Stimulated activated CD8-positive, alpha-beta memory T cell treated with anti-CD3 and anti-CD28 coated beads, Interleukin-7, amount 100 ng/mL, for 1 hour (primary cell): ENCODE results near the gene TEKT5.
"Not testable (repeated sequence)": the region's sequence is repeated elsewhere in the genome, so short reads cannot be mapped to it uniquely, and the experiment has no call there.

ENCODE experiments used
- DNase-seq, 2 donors: peaks; one replicate each; pipeline ENCODE4 v3.0.0-alpha.2; 2020; ENCODE audit warnings: low read depth in 2 of 2

TEKT5 gene

DNA sequence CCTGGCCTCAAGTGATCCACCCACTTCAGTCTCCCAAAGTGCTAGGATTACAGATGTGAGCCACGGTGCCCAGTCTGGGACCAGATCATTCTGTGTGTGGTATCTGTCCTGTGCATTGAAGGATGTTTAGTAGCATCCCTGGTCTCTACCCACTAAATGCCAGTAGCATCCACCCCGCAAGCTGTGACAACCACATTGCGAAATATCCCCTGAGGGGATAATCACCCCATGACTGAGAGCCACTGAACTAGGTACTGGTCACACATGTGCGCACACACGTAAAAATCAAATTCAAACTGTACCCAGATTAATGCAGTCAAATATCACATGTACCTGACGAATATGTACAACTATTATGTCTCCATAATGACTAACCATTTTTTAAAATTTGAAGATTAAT lies 35.8 kb downstream of the TEKT5 start:
- DNase-seq = no peak

GRCh38 chr16:10657925-10658324 lies 36.8 kb downstream of the TEKT5 start:
- DNase-seq = no peak

GRCh38 chr16:10656618-10657017 lies 38.1 kb downstream of the TEKT5 start:
- no peak for DNase-seq

DNA sequence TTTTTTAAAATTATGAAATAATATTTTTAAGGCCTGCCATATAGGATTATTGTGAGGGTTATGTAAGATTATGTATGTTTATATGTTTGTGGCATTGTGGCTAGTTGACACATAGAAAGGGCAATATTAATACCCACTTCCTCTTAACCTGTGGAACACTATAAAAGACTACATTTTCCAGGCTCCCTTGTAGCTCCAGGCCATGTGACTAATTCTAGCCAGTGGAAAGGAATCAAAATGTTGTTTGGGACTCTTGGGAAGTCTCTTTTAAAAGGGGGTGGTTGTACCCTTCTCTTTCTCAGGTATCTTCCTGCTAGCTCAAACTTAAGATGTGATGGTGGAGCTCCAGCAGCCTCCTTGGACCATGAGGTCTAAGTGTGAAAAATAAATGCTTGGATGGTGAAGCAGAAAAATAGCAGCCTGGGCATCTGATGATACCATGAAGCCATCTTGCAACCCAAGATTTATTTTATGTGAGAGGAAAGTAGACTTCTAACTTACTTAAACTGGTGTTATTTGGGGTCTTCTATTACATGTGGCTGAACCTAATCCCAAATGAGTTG lies 39.2 kb downstream of the TEKT5 start:
- no peak for DNase-seq

DNA sequence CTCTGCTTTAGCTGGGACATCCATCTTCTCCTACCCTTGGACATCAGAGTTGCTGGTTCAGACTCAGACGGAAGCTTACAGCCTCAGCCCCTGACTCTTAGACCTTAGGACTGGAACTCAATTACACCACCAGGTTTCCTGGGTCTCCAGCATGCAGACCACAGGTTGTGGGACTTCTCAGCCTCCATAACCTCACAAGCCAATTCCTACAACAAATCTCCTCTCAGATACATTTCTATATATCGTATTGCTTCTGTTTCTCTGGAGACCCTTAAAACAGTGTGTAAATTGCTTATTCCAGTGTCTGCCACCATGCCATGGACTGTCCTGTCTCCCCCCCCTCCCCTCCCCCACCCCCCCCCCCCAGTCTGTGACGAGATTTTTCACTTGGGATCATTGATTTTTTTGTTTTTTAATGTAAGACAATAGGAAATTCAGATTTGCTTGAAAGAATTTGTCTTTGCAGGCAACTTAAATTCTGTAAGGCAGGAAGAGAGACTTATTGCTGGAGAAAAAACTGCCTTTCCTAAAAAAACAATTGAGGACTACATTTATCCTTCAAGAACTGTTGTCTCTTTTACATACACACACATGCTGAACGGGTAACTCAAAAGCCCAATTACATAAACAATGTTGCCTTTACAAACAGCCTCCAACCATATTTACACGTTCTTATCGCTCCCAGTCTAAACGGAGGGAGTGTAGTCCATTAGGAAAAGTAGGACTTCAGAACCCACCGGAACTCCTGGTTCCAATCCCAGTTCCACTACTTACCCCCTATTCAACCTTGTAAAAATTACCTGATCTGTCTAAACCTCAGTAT lies 39.9 kb downstream of the TEKT5 start:
- no peak for DNase-seq

GRCh38 chr16:10652730-10653590 lies 41.8 kb downstream of the TEKT5 start:
- no peak for DNase-seq

- DNase-seq = not testable (repeated sequence)
Measured at GRCh38 chr16:10649098-10649497, 45.6 kb downstream of the TEKT5 start.

GRCh38 chr16:10647721-10648296 lies 46.9 kb downstream of the TEKT5 start:
- no peak for DNase-seq

DNA sequence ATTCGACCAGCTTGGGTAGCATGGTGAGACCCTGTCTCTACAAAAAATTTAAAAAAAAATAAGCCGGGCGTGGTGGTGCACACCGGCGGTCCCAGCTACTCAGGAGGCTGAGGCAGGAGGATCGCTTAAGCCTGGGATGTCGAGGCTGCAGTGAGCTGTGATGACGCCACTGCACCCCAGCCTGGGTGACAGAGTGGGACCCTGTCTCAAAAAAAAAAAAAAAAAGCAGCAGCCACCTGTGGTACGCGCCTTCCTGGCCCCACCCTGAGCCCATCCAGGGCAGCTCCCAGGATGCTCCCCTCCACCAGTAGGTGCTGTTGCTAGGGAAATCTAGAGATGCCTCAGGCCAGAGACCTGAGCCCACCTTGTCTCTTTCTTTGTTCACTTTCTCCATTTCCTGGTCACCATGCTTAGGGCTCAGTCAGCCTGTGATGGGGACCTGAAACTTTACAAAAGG lies 47.4 kb downstream of the TEKT5 start:
- no peak for DNase-seq

GRCh38 chr16:10646581-10647263 lies 48.0 kb downstream of the TEKT5 start:
- DNase-seq = no peak

DNA sequence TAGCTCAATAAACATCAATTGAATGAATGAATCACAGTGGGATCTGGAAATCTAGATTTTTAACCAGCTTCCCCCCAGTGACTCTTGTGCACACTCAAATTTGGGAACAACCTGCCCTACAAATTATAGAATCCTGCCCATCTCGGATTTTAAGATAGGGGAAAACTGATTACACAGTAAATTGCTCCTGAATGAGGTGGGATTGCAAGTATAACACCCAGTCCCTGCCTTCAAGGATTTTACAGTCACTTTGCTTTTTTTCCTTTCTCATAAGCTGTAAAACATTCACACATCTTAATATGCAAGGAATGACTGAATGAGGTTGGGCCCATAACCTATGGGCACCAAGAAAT lies 48.5 kb downstream of the TEKT5 start:
- no peak for DNase-seq

DNA sequence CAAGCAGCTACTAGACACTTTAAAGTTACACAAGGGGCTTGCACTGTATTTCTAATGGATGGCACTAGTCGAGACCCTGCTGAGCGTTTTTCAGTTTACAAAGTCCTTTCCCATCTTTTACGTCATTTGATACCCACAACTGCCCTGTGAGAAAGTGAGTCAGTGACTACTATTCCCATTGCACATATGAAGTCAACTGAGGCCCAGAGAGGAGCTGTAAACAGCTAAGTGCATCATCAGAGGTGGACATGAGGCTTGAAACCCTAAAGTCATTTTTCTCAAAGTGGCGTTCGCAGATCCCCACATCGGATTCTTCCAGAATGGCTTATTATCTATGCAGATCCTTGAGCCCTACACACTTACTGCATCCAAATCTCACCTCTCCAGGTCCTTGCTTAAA lies 50.6 kb downstream of the TEKT5 start:
- DNase-seq = no peak

- DNase-seq = no peak
Measured at GRCh38 chr16:10642964-10643363, 51.8 kb downstream of the TEKT5 start.

DNA sequence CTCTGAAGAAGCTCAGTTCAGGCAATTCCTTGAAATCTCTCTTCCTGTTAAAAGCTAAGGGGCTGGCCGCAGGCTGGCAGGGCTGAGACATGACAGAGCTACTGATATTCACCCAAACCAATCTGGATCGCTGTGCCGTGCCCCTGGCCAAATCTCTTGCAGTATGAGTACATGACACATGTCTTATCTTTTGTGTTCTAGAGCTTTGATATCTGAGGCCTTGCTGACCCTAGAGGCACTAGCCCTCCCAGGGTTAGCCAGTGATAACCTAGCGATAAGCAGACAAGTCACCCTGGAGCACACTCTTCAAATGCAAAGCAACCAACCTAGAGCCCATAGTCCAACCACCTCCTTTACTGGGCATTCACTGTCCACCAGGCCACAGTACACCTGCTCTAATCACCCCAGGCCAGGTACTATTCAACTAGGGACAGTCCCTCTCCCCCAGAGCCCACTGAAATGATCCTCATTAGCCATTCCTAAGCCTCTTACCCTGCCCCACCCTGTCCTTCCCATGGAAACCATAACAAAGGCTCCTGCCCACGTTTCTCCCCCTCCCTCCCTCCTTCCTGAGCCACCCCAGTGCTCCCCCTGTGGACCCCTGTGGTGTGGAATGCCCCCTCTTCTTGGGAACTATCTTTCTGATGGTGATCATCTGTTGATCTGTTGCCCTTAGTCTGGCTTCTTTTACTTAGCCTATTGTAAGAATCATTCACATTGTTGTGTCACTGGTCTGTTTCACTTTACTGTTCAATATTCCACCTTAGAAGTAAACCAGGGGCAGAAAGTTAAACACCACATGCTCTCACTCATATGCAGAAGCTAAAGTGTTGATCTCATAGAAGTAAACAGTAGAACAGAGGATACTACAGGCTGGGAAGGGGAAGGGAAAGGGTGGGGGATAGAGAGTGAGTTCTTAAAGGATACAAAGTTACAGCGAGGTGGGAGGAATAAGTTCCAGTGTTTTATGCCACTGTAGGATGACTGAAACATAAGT lies 52.5 kb downstream of the TEKT5 start:
- DNase-seq = no peak

GRCh38 chr16:10641555-10641952 lies 53.2 kb downstream of the TEKT5 start:
- no peak for DNase-seq

DNA sequence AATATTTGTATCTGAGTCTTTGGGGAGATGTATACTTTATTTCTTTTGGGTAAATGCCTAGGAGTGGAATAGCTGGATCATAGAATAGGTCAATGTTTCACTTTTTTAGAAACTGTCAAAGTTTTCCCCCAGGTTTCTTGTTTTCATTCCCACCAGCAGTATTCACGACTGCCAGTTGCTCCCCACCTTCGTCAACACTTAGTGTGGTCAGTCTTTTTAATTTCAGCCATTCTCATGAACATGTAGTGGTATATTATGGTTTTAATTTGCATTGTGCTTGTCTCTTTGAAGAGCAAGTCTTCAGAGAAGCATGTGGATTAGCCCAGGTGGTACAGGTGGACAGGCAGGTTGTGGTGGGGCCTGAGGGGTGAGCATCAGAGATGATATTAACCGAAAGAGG lies 53.8 kb downstream of the TEKT5 start:
- DNase-seq = no peak

- DNase-seq = no peak
Measured at GRCh38 chr16:10638101-10638500, 56.6 kb downstream of the TEKT5 start.

GRCh38 chr16:10637337-10638037 lies 57.2 kb downstream of the TEKT5 start:
- no peak for DNase-seq

- no peak for DNase-seq
Measured at GRCh38 chr16:10635365-10636021, 59.2 kb downstream of the TEKT5 start.
